IMR-90 (cell line): ENCODE results near the gene ST6GALNAC3. TPM values are rescaled to one million over a fixed set of nuclear protein-coding genes. Genes with fewer than 3 reads are reported as not detected.

ENCODE experiments used
- ATAC-seq: fragments of 200-7000 bp; cut with Tn5 transposase; 2 replicates; pipeline ENCODE4 v1.9.1; 2020; ENCODE audit warnings: low read depth, mild to moderate bottlenecking, moderate library complexity
- BruUV-seq: library from RNA; stranded (reverse); fragments of 400-500 nt; replicated peaks from 2 replicates; lab custom pipeline; 2021; lab: Mats Ljungman, UMichigan
- CTCF ChIA-PET: fragments of 300-600 bp; formaldehyde crosslinking; extraction: SDS; loops from one replicate; lab custom pipeline; 2021; ENCODE audit warnings: antibody characterized with exemption; lab: Yijun Ruan, JAX
- POLR2A ChIA-PET: fragments of 300-600 bp; sonication (Branson Sonifier 250); formaldehyde crosslinking; loops from one replicate; lab custom pipeline; 2022; ENCODE audit warnings: antibody characterized with exemption; ENCODE audit not compliant: unreplicated experiment; lab: Charles Lee
- DNase-seq: peaks from one replicate; pipeline ENCODE4 v3.0.0; 2013
- H2AFZ ChIP-seq: replicated peaks from 2 replicates; pipeline ENCODE3; 2013; ENCODE audit warnings: low read length, mild to moderate bottlenecking; ENCODE audit not compliant: poor library complexity
- H2AK5ac ChIP-seq: 2 replicates; pipeline ENCODE4 v1.6.1; 2013; ENCODE audit warnings: low read depth, low read length, inconsistent platforms
- H2AK9ac ChIP-seq: replicated peaks from 2 replicates; pipeline ENCODE3; 2013; ENCODE audit warnings: mild to moderate bottlenecking, low read depth, low read length, moderate library complexity; ENCODE audit not compliant: poor library complexity
- H2BK120ac ChIP-seq: 2 replicates; pipeline ENCODE4 v1.6.1; 2013; ENCODE audit warnings: low read depth, low read length, inconsistent platforms
- H2BK15ac ChIP-seq: 3 replicates; pipeline ENCODE4 v1.6.1; 2013; ENCODE audit warnings: low read depth, low read length, inconsistent platforms
- H2BK20ac ChIP-seq: 2 replicates; pipeline ENCODE4 v1.6.1; 2013; ENCODE audit warnings: low read depth, mild to moderate bottlenecking, inconsistent platforms, low read length, moderate library complexity
- H2BK5ac ChIP-seq: 2 replicates; pipeline ENCODE4 v1.6.1; 2013; ENCODE audit warnings: mild to moderate bottlenecking, low read depth, low read length, inconsistent platforms; ENCODE audit not compliant: poor library complexity, severe bottlenecking
- H3K14ac ChIP-seq: replicated peaks from 2 replicates; pipeline ENCODE4 v1.6.1; 2013; ENCODE audit warnings: low read depth, low read length, inconsistent platforms
- H3K18ac ChIP-seq: 2 replicates; pipeline ENCODE4 v1.6.1; 2013; ENCODE audit warnings: low read depth, low read length, control low read depth
- H3K23ac ChIP-seq: 2 replicates; pipeline ENCODE4 v1.6.1; 2013; ENCODE audit warnings: low read depth, low read length, inconsistent platforms
- H3K27ac ChIP-seq: 2 replicates; pipeline ENCODE4 v1.5.1; 2013; ENCODE audit warnings: mild to moderate bottlenecking, control low read depth, low read length; ENCODE audit not compliant: insufficient read depth
- H3K27me3 ChIP-seq: 2 replicates; pipeline ENCODE4 v1.6.1; 2013; ENCODE audit warnings: low read length; ENCODE audit not compliant: control insufficient read depth, insufficient read depth
- H3K36me3 ChIP-seq: 2 replicates; pipeline ENCODE4 v1.6.1; 2013; ENCODE audit warnings: low read length, mixed read lengths; ENCODE audit not compliant: control insufficient read depth, insufficient read depth
- H3K4ac ChIP-seq: 2 replicates; pipeline ENCODE4 v1.6.1; 2013; ENCODE audit warnings: low read depth, low read length, inconsistent platforms
- H3K4me1 ChIP-seq: 2 replicates; pipeline ENCODE4 v1.6.1; 2013; ENCODE audit warnings: low read length, mixed read lengths; ENCODE audit not compliant: control insufficient read depth, insufficient read depth
- H3K4me2 ChIP-seq: 2 replicates; pipeline ENCODE4 v1.6.1; 2013; ENCODE audit warnings: low read depth, mild to moderate bottlenecking, control low read depth, low read length, moderate library complexity
- H3K4me3 ChIP-seq: 2 replicates; pipeline ENCODE4 v1.5.1; 2013; ENCODE audit warnings: low read depth, mild to moderate bottlenecking, control low read depth, low read length, moderate library complexity; ENCODE audit not compliant: insufficient read depth
- H3K56ac ChIP-seq: 2 replicates; pipeline ENCODE4 v1.6.1; 2013; ENCODE audit warnings: low read length, inconsistent platforms; ENCODE audit not compliant: insufficient read depth; ENCODE audit errors: extremely low read depth
- H3K79me1 ChIP-seq, 2 experiments: 2 replicates each; pipeline ENCODE4 v1.6.1; 2013; ENCODE audit warnings: low read length in 2 of 2, inconsistent platforms in 1 of 2, low read depth in 1 of 2
- H3K9ac ChIP-seq: 2 replicates; pipeline ENCODE4 v1.6.1; 2013; ENCODE audit warnings: low read depth, low read length, control low read depth
- H3K9me1 ChIP-seq: 2 replicates; pipeline ENCODE4 v1.6.1; 2013; ENCODE audit warnings: low read length, inconsistent platforms; ENCODE audit not compliant: insufficient read depth
- H3K9me3 ChIP-seq: 2 replicates; pipeline ENCODE4 v1.6.1; 2013; ENCODE audit warnings: low read length; ENCODE audit not compliant: control insufficient read depth, insufficient read depth
- H4K20me1 ChIP-seq: 2 replicates; pipeline ENCODE4 v1.6.1; 2013; ENCODE audit warnings: low read length, inconsistent platforms; ENCODE audit not compliant: insufficient read depth
- H4K5ac ChIP-seq: 2 replicates; pipeline ENCODE4 v1.6.1; 2013; ENCODE audit warnings: mild to moderate bottlenecking, low read depth, low read length, control low read depth
- H4K8ac ChIP-seq, 2 experiments: 2 replicates each; pipeline ENCODE4 v1.6.1; 2013; ENCODE audit warnings: low read depth in 2 of 2, low read length in 2 of 2, control low read depth in 1 of 2, inconsistent platforms in 1 of 2
- H4K91ac ChIP-seq: 2 replicates; pipeline ENCODE4 v1.6.1; 2013; ENCODE audit warnings: low read depth, low read length, inconsistent platforms; ENCODE audit not compliant: insufficient read depth
- BHLHE40 ChIP-seq: fragments of 150-350 bp; IDR thresholded peaks from 2 replicates; pipeline ENCODE4 v1.6.1; 2016; ENCODE audit warnings: mild to moderate bottlenecking, low read depth, low read length
- CEBPB ChIP-seq: IDR thresholded peaks from 2 replicates; pipeline ENCODE4 v1.6.1; 2012; ENCODE audit warnings: low read depth, low read length, improper control_type of control experiment
- FOS ChIP-seq: fragments of 150-350 bp; IDR thresholded peaks from 2 replicates; pipeline ENCODE4 v1.6.1; 2016; ENCODE audit warnings: low read depth, low read length
- MAFK ChIP-seq: IDR thresholded peaks from 2 replicates; pipeline ENCODE4 v1.6.1; 2012; ENCODE audit warnings: low read depth, low read length, improper control_type of control experiment
- MAZ ChIP-seq: IDR thresholded peaks from 2 replicates; pipeline ENCODE4 v1.6.1; 2012; ENCODE audit warnings: low read depth, mild to moderate bottlenecking, low read length, improper control_type of control experiment, moderate library complexity, borderline replicate concordance
- NFE2L2 ChIP-seq: fragments of 150-350 bp; IDR thresholded peaks from 2 replicates; pipeline ENCODE4 v1.6.1; 2016; ENCODE audit warnings: low read depth, mild to moderate bottlenecking, low read length
- RCOR1 ChIP-seq: IDR thresholded peaks from 2 replicates; pipeline ENCODE4 v1.6.1; 2012; ENCODE audit warnings: mild to moderate bottlenecking, low read length, improper control_type of control experiment; ENCODE audit not compliant: insufficient replicate concordance
- SMC3 ChIP-seq: fragments of 150-350 bp; IDR thresholded peaks from 2 replicates; pipeline ENCODE4 v1.6.1; 2016; ENCODE audit warnings: low read depth, mild to moderate bottlenecking, antibody characterized with exemption, low read length, moderate library complexity
- WGBS, 2 experiments: methylation state at CpG; one replicate each; pipeline versions ENCODE4 v1.1.5 to v1.1.7; 2013; ENCODE audit warnings: missing lambda C conversion rate in 2 of 2; ENCODE audit not compliant: insufficient read length in 1 of 2; ENCODE audit errors: extremely low coverage in 2 of 2; 5-methylcytosine and 5-hydroxymethylcytosine counted together
- dilution Hi-C: fragments of 300-500 bp; cut with HindIII; formaldehyde crosslinking; loops from one replicate; pipeline ENCODE4 v1.14.3; 2018; ENCODE audit warnings: low sequenced_read_pairs; ENCODE audit not compliant: unreplicated experiment
- in situ Hi-C: fragments of 300-500 bp; cut with MboI; formaldehyde crosslinking; loops from 3 replicates; pipeline ENCODE4 v1.14.3; 2019; ENCODE audit warnings: low sequenced_read_pairs, inconsistent platforms, mixed read lengths
- intact Hi-C: fragments of 100-400 bp; cut with micrococcal nuclease; formaldehyde crosslinking; loops from 2 replicates; pipeline ENCODE4 v1.10.0; 2022
- polyA plus RNA-seq, 3 experiments: library from polyadenylated mRNA; depleted of rRNA; stranded (reverse); fragments of >200 nt; gene quantifications; 2 replicates each; pipeline ENCODE4 v1.2.3, GENCODE V29; 2012; ENCODE audit warnings: low replicate concordance in 1 of 3
- total RNA-seq: library from RNA; depleted of rRNA; stranded (reverse); fragments of >200 nt; gene quantifications from 2 replicates; pipeline ENCODE4 v1.2.3, GENCODE V29; 2012
- TF ChIP-seq, protein P1 (sequence below): fragments of 150-350 bp; IDR thresholded peaks from 2 replicates; pipeline ENCODE4 v1.6.1; 2016; ENCODE audit warnings: low read depth, mild to moderate bottlenecking, low read length, moderate library complexity, borderline replicate concordance
- TF ChIP-seq, protein P2 (sequence below): fragments of 150-350 bp; IDR thresholded peaks from 2 replicates; pipeline ENCODE4 v1.6.1; 2017; ENCODE audit warnings: mild to moderate bottlenecking, antibody characterized with exemption, low read length, low read depth

Gene ST6GALNAC3
- total and polyA plus RNA-seq, 2 of the 4 experiments (the other 2 are of a cell fraction) = 0.65 to 1.3 TPM

DNA sequence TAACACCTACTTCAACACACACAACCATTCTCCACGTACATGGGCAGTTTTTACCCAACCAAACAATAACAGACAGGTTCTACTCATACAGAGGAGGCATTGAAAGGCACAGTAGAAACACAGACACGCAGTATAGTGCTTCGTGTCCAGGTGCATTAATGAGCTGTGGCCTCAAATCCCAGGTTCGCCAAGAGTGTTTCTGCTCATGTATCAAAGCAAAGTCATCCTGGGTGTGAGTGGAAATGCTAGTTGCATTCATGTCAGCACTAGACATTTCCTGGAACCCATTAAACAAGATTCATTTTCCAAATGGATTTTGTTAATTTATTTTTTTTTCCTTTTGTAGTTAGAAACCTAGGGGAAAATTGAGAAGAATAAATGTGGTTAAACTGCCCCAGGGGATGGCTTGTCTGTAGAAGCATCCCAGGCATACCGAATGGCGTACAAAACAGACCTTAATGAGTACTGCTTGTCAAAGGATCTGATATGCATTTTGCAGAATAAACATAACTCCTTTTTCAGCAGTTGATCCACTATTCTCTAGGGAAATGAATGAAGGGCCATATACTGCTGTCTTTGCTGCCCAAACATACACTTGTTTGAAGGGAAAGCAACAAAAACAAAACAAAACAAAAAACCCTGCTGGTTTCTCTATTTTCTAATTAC is 494.2 kb downstream of the ST6GALNAC3 start:
- Histone ChIP-seq H3K56ac (no peak overlapping the region), H2BK5ac (no peak overlapping the region), H4K91ac (no peak overlapping the region), H4K20me1 (no peaks in the 10 kb centered on the region), H2AFZ (no peak overlapping the region), H3K36me3 (no peaks in the 10 kb centered on the region), H3K27me3 (no peaks in the 10 kb centered on the region), H2BK20ac (no peak overlapping the region), H2AK9ac (no peak overlapping the region), H4K8ac (no peak overlapping the region), H3K9me3 (no peaks in the 10 kb centered on the region), H2AK5ac (no peak overlapping the region), H3K4me2 (no peak overlapping the region), H2BK120ac (no peak overlapping the region), H4K5ac (no peak overlapping the region), H3K18ac (no peak overlapping the region), H3K27ac (no peak overlapping the region), H3K4me1 (no peaks in the 10 kb centered on the region), H3K79me1 (no peaks in the 10 kb centered on the region), H3K23ac (no peak overlapping the region), H3K9ac (no peak overlapping the region), H2BK15ac (no peak overlapping the region), H3K9me1 (no peaks in the 10 kb centered on the region), H3K4me3 (no peak overlapping the region), H3K4ac (no peak overlapping the region), H3K14ac (no peak overlapping the region)
- no peak for DNase-seq
- POLR2A ChIA-PET = no interaction called here
- intact Hi-C loops (no loop called here), dilution Hi-C loops (no loop called here), in situ Hi-C loops (no loop called here)
- no TSS peak for BruUV-seq
- CTCF ChIA-PET = no interaction called here
- ATAC-seq = no peak
- TF ChIP-seq MAZ (no peak), FOS (no peak), SMC3 (no peak), NFE2L2 (no peak), RCOR1 (no peak), CEBPB (no peak), BHLHE40 (no peak), MAFK (no peak)
- TF ChIP-seq, protein P1, sequence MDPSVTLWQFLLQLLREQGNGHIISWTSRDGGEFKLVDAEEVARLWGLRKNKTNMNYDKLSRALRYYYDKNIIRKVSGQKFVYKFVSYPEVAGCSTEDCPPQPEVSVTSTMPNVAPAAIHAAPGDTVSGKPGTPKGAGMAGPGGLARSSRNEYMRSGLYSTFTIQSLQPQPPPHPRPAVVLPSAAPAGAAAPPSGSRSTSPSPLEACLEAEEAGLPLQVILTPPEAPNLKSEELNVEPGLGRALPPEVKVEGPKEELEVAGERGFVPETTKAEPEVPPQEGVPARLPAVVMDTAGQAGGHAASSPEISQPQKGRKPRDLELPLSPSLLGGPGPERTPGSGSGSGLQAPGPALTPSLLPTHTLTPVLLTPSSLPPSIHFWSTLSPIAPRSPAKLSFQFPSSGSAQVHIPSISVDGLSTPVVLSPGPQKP = no peak
- TF ChIP-seq, protein P2, sequence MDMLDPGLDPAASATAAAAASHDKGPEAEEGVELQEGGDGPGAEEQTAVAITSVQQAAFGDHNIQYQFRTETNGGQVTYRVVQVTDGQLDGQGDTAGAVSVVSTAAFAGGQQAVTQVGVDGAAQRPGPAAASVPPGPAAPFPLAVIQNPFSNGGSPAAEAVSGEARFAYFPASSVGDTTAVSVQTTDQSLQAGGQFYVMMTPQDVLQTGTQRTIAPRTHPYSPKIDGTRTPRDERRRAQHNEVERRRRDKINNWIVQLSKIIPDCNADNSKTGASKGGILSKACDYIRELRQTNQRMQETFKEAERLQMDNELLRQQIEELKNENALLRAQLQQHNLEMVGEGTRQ = no peak
- no CpG with 5 or more reads among the region's 6 CpGs for WGBS, 2 experiments
